Kidney (tissue), 14 donors: ENCODE measurements around the gene EBI3. TPM values are rescaled to one million over a fixed set of nuclear protein-coding genes. Genes with fewer than 3 reads are reported as not detected.
"Not testable (repeated sequence)": the region's sequence is repeated elsewhere in the genome, so short reads cannot be mapped to it uniquely, and the experiment has no call there.

Experiments used
- DNase-seq, 5 donors: peaks; one replicate each; pipeline ENCODE4 v3.0.0-alpha.2; 2013 to 2020
- FAIRE-seq: peaks from 2 replicates; lab custom pipeline; 2012; peaks lifted over from hg19 to GRCh38; lab: Jason Lieb, UNC
- H3K27ac ChIP-seq, 2 donors: one replicate each; pipeline ENCODE4 v1.7.0; 2013; ENCODE audit warnings: low read depth in 2 of 2, low read length in 2 of 2, inconsistent platforms in 1 of 2
- H3K27me3 ChIP-seq: one replicate; pipeline ENCODE4 v1.7.1; 2013; ENCODE audit warnings: low read length, inconsistent platforms; ENCODE audit not compliant: control insufficient read depth, insufficient read depth
- H3K36me3 ChIP-seq, 3 donors: one replicate each; pipeline versions ENCODE4 v1.7.0 to v1.7.1; 2013; ENCODE audit warnings: low read length in 3 of 3, control low read depth in 1 of 3, inconsistent platforms in 1 of 3; ENCODE audit not compliant: insufficient read depth in 3 of 3, control insufficient read depth in 2 of 3
- H3K4me1 ChIP-seq, 3 donors: one replicate each; pipeline versions ENCODE4 v1.7.0 to v1.7.1; 2013; ENCODE audit warnings: low read length in 3 of 3, inconsistent platforms in 1 of 3, low read depth in 1 of 3; ENCODE audit not compliant: control insufficient read depth in 2 of 3, insufficient read depth in 2 of 3
- H3K4me3 ChIP-seq, 3 donors: one replicate each; pipeline versions ENCODE4 v1.7.0 to v1.8.1; 2013; ENCODE audit warnings: low read length in 3 of 3, control low read depth in 1 of 3, inconsistent platforms in 1 of 3
- H3K9ac ChIP-seq, 3 donors: one replicate each; pipeline versions ENCODE4 v1.7.0 to v1.7.1; 2013; ENCODE audit warnings: low read length in 3 of 3, control low read depth in 1 of 3, inconsistent platforms in 1 of 3
- H3K9me3 ChIP-seq, 3 donors: one replicate each; pipeline versions ENCODE4 v1.7.0 to v1.7.1; 2013; ENCODE audit warnings: low read length in 3 of 3, control low read depth in 1 of 3, inconsistent platforms in 1 of 3; ENCODE audit not compliant: control insufficient read depth in 2 of 3, insufficient read depth in 1 of 3
- intact Hi-C: fragments of 100-400 bp; cut with DNase I; formaldehyde crosslinking; loops from one replicate; pipeline ENCODE4 v1.11.1; 2022
- polyA plus RNA-seq: library from polyadenylated mRNA; stranded (reverse); fragments of 350-450 nt; fragmentation: Illumina TruSeq; extraction: RNeasy Lipid Tissue Mini Kit (QIAGEN cat#74804); gene quantifications from one replicate; pipeline ENCODE4 v1.2.3, GENCODE V29; 2014; ENCODE audit warnings: low read depth, low replicate concordance; ENCODE audit not compliant: insufficient read depth
- total RNA-seq: library from RNA; stranded (reverse); fragmentation: NEBNext Ultra II Directional; extraction: Animal tissue kit (Norgen Biotek cat#: 25700); gene quantifications from one replicate; pipeline ENCODE4 v1.2.1, GENCODE V29; 2021
- TF ChIP-seq, protein P1 (sequence below): IDR thresholded peaks from 3 replicates; pipeline ENCODE4 v1.5.1; 2012; ENCODE audit warnings: mild to moderate bottlenecking, moderate library complexity, borderline replicate concordance; ENCODE audit not compliant: insufficient read depth; ENCODE audit errors: extremely low read depth
- donor health status: control.
- donor health status: control.
- donor health status: control.
- donor health status: control.
- donor health status: control.
- donor health status: DM: yes; HTN: yes; CAD: no.
- donor health status: Normal renal cell carcinoma (clear cell type).

EBI3 gene
- total and polyA plus RNA-seq, 2 donors from 2014 or later = 1.5 to 8.3 TPM

DNA sequence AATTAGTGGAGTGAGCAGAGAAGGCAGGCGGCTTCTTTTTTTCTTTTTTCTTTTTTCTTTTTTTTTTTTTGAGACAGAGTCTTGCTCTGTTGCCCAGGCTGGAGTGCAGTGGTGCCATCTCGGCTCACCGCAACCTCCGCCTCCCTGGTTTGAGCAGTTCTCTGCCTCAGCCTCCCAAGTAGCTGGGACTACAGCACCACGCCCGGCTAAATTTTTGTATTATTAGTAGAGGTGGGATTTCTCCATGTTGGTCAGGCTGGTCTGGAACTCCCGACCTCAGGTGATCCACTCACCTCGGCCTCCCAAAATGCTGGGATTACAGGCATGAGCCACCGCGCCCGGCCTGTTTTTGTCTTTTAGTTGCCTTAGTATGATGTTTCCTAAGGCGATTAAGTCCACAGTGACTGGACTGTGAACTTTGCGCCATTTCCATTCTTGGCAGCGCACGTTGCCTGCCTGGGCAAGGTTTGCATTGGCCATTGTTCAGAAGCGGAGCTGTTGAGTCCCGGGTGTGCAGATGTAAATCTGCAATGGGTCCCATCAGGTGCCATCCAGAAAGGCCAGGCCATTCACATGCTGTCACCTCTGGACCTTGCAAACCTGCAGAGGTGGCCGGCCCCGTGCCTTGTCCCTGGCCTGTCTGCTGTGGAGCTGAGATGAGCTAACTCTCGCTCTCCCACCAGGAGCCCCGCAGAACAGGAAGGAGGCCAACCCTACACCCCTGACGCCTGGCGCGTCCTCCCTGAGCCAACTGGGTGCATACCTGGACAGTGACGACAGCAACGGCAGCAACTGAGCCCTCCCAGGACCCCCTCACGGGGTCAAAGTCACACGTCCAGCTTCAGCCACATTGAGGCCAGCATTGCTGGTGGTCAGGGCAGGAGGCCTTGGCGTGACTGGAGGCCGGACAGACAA, 38.8 kb downstream of the EBI3 start:
- intact Hi-C loops = no loop called here
- Histone ChIP-seq H3K4me1 (no peaks in the 10 kb centered on the region), H3K27ac (peak overlapping the region; percentile 38 to 47), H3K27me3 (no peaks in the 10 kb centered on the region), H3K4me3 (no peak overlapping the region), H3K36me3 (peaks cover 3 to 14% (median 12%) of the 10 kb centered on the region in 3 donors), H3K9ac (no peak overlapping the region), H3K9me3 (no peaks in the 10 kb centered on the region)
- no peak for FAIRE-seq
- DNase-seq = no peak
- TF ChIP-seq, protein P1, sequence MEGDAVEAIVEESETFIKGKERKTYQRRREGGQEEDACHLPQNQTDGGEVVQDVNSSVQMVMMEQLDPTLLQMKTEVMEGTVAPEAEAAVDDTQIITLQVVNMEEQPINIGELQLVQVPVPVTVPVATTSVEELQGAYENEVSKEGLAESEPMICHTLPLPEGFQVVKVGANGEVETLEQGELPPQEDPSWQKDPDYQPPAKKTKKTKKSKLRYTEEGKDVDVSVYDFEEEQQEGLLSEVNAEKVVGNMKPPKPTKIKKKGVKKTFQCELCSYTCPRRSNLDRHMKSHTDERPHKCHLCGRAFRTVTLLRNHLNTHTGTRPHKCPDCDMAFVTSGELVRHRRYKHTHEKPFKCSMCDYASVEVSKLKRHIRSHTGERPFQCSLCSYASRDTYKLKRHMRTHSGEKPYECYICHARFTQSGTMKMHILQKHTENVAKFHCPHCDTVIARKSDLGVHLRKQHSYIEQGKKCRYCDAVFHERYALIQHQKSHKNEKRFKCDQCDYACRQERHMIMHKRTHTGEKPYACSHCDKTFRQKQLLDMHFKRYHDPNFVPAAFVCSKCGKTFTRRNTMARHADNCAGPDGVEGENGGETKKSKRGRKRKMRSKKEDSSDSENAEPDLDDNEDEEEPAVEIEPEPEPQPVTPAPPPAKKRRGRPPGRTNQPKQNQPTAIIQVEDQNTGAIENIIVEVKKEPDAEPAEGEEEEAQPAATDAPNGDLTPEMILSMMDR = no peak

DNA sequence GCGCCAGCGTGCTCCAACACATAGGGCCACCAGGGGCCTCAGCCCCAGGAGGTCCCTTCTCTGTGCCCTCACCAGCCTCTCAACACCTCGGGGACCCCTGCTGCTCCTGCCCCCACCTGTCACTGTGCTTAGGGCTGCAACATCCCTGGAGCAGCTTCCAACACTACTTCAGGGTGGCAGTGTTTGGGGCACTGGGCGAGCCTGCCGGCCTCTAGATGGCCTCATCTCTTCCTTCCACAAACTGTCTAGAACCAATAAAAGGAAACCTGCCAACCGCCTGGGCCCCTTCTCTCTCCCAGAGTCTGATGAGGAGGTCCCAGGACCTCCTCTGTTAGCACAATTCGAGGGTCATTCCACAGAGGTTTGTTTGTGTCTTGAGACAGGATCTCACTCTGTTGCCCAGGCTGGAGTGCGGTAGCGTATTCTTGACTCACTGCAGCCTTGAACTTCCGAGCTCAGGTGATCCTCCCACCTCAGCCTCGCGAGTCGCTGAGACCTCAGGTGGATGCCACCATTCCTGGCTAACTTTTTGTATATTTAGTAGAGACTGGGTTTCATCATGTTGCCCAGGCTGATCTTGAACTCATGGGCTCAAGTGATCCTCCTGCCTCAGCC, 39.6 kb downstream of the EBI3 start:
- intact Hi-C loops = no loop called here
- Histone ChIP-seq H3K36me3 (peaks cover 3 to 12% (median 12%) of the 10 kb centered on the region in 3 donors), H3K9ac (no peak overlapping the region), H3K27me3 (no peaks in the 10 kb centered on the region), H3K4me1 (no peaks in the 10 kb centered on the region), H3K4me3 (no peak overlapping the region), H3K9me3 (no peaks in the 10 kb centered on the region), H3K27ac (peak overlapping the region; percentile 38 to 47)
- TF ChIP-seq, protein P1 = no peak
- no peak for FAIRE-seq
- DNase-seq = no peak

GRCh38 chr19:4272894-4273293, 43.6 kb downstream of the EBI3 start:
- no peak for FAIRE-seq
- H3K9me3 ChIP-seq = no peaks in the 10 kb centered on the region
- no peak for DNase-seq
- peaks cover 0 to 6% (median 5%) of the 10 kb centered on the region in 3 donors for H3K36me3 ChIP-seq
- H3K27me3 ChIP-seq = no peaks in the 10 kb centered on the region
- H3K9ac ChIP-seq = no peak overlapping the region
- H3K4me3 ChIP-seq = no peak overlapping the region
- H3K27ac ChIP-seq = no peak overlapping the region
- intact Hi-C loops = no loop called here
- TF ChIP-seq, protein P1 = no peak
- no peaks in the 10 kb centered on the region for H3K4me1 ChIP-seq

- H3K9ac ChIP-seq, H3K27ac ChIP-seq, H3K4me3 ChIP-seq, FAIRE-seq, H3K27me3 ChIP-seq, H3K9me3 ChIP-seq, DNase-seq, intact Hi-C loops, H3K36me3 ChIP-seq, H3K4me1 ChIP-seq: not testable (repeated sequence)
These were observed 45.0 kb downstream of the EBI3 start for GRCh38 chr19:4274321-4274686.
